ENCODE measurements around the gene MYT1. TPM values are rescaled to one million over a fixed set of nuclear protein-coding genes. Genes with fewer than 3 reads are reported as not detected.

Gene MYT1
- total RNA-seq, 4 donors from 2014 or later: not detected

GRCh38 chr20:64137598-64138031 lies 26.6 kb upstream of the MYT1 start:
- H3K4me1 ChIP-seq: no peaks in the 10 kb centered on the region
- no peak for DNase-seq (ENCODE audit: low spot score in 2 of 2)
- 48 to 68% methylated on average over 4 to 5 of the region's 6 CpGs for WGBS, 2 donors
- H3K9me3 ChIP-seq: no peaks in the 10 kb centered on the region
- no peaks in the 10 kb centered on the region for H3K36me3 ChIP-seq
- no peak overlapping the region for H3K27ac ChIP-seq
- H3K27me3 ChIP-seq: peaks cover 0 to 18% of the 10 kb centered on the region in 2 donors
- TF ChIP-seq CTCF (IDR thresholded peaks at IDR 0.05) (no peak), EP300 (IDR thresholded peaks at IDR 0.05) (no peak), POLR2A (IDR thresholded peaks at IDR 0.05) (no peak)
- H3K4me3 ChIP-seq: no peak overlapping the region

- Histone ChIP-seq H3K27ac (no peak overlapping the region), H3K36me3 (no peaks in the 10 kb centered on the region), H3K9me3 (no peaks in the 10 kb centered on the region), H3K4me3 (no peak overlapping the region), H3K27me3 (peaks cover 0 to 22% of the 10 kb centered on the region in 2 donors), H3K4me1 (no peaks in the 10 kb centered on the region)
- 82 to 86% methylated on average over 18 of the region's 18 CpGs for WGBS, 2 donors
- DNase-seq (ENCODE audit: low spot score in 2 of 2): no peak
- TF ChIP-seq EP300 (IDR thresholded peaks at IDR 0.05) (no peak), POLR2A (IDR thresholded peaks at IDR 0.05) (no peak), CTCF (IDR thresholded peaks at IDR 0.05) (no peak)
Observed at GRCh38 chr20:64138276-64138815, 25.9 kb upstream of the MYT1 start.

GRCh38 chr20:64139199-64140060 lies 24.8 kb upstream of the MYT1 start:
- Histone ChIP-seq H3K27me3 (peaks cover 0 to 17% of the 10 kb centered on the region in 2 donors), H3K27ac (no peak overlapping the region), H3K9me3 (peaks cover 0 to under 1% (median 0%) of the 10 kb centered on the region in 4 donors), H3K36me3 (no peaks in the 10 kb centered on the region), H3K4me1 (no peaks in the 10 kb centered on the region), H3K4me3 (no peak overlapping the region)
- 71 to 74% methylated on average over 17 to 20 of the region's 21 CpGs for WGBS, 2 donors
- DNase-seq (ENCODE audit: low spot score in 2 of 2): no peak
- TF ChIP-seq EP300 (IDR thresholded peaks at IDR 0.05): no peak
- no peak for TF ChIP-seq CTCF (IDR thresholded peaks at IDR 0.05)
- no peak for TF ChIP-seq POLR2A (IDR thresholded peaks at IDR 0.05)

- Histone ChIP-seq H3K9me3 (peaks cover 0 to 9% (median 0%) of the 10 kb centered on the region in 4 donors), H3K4me3 (no peak overlapping the region), H3K27ac (no peak overlapping the region), H3K4me1 (no peaks in the 10 kb centered on the region), H3K36me3 (no peaks in the 10 kb centered on the region), H3K27me3 (peaks cover 0 to 17% of the 10 kb centered on the region in 2 donors)
- no peak for DNase-seq (ENCODE audit: low spot score in 2 of 2)
- 67 to 72% methylated on average over 13 of the region's 13 CpGs for WGBS, 2 donors
- TF ChIP-seq EP300 (IDR thresholded peaks at IDR 0.05): no peak
- TF ChIP-seq CTCF (IDR thresholded peaks at IDR 0.05): no peak
- no peak for TF ChIP-seq POLR2A (IDR thresholded peaks at IDR 0.05)
Observed at GRCh38 chr20:64140061-64140931, 24.0 kb upstream of the MYT1 start.

Measured in tibial nerve (tissue), 4 donors.